Psoas muscle (tissue), 8 donors: ENCODE results near the gene CHERP. TPM values are rescaled to one million over a fixed set of nuclear protein-coding genes. Genes with fewer than 3 reads are reported as not detected.

ENCODE experiments used
- ATAC-seq, 4 donors: fragments of 200-7000 bp; cut with Tn5 transposase; one replicate each; pipeline ENCODE4 v1.9.1; 2020; ENCODE audit warnings: moderate library complexity in 3 of 4, mild to moderate bottlenecking in 2 of 4
- DNase-seq, 2 donors: peaks; one replicate each; pipeline ENCODE4 v3.0.0-alpha.2; 2020
- H3K27ac ChIP-seq: fragments of 200-600 bp; one replicate; pipeline ENCODE4 v1.8.0; 2022
- H3K27me3 ChIP-seq, 3 donors: fragments of 200-600 bp in 1 of 3; one replicate each; pipeline versions ENCODE4 v1.6.1 to v1.8.0; 2013 to 2022; ENCODE audit warnings: low read length in 2 of 3, mild to moderate bottlenecking in 2 of 3, moderate library complexity in 1 of 3; ENCODE audit not compliant: insufficient read depth in 3 of 3
- H3K36me3 ChIP-seq, 2 donors: fragments of 200-600 bp in 1 of 2; one replicate each; pipeline versions ENCODE4 v1.6.1 to v1.8.0; 2013 to 2022; ENCODE audit warnings: low read depth in 1 of 2, mild to moderate bottlenecking in 1 of 2, moderate library complexity in 1 of 2; ENCODE audit not compliant: insufficient read depth in 1 of 2
- H3K4me1 ChIP-seq: fragments of 200-600 bp; one replicate; pipeline ENCODE4 v1.8.0; 2022
- H3K4me3 ChIP-seq: fragments of 200-600 bp; one replicate; pipeline ENCODE4 v1.8.0; 2022; ENCODE audit warnings: mild to moderate bottlenecking
- H3K9me3 ChIP-seq: fragments of 200-600 bp; one replicate; pipeline ENCODE4 v1.8.0; 2022
- CTCF ChIP-seq: fragments of 200-600 bp; IDR thresholded peaks from one replicate; pipeline ENCODE4 v1.8.0; 2022; ENCODE audit warnings: antibody characterized with exemption
- whole genome bisulfite sequencing, 3 donors: extraction: QIAGEN DNeasy Blood & Tissue Kit; methylation state at CpG; one replicate each; pipeline versions ENCODE4 v1.1.6 to v1.1.7; 2013; 5-methylcytosine and 5-hydroxymethylcytosine counted together
- intact Hi-C, 2 donors: fragments of 100-400 bp; cut with DNase I; formaldehyde crosslinking; loops; one replicate each; pipeline versions ENCODE4 v1.11.0 to v1.14.2; 2022
- polyA plus RNA-seq, 3 donors: library from polyadenylated mRNA; stranded (reverse); fragments of 200-250 nt; gene quantifications; one replicate each; pipeline ENCODE4 v1.2.3, GENCODE V29; 2013
- total RNA-seq, 4 donors: library from RNA; stranded (reverse); fragmentation: NEBNext Ultra II Directional in 2 of 4; extraction: Animal tissue kit (Norgen Biotek cat#: 25700) in 2 of 4; gene quantifications; one replicate each; pipeline versions ENCODE4 v1.2.1 to v1.2.4, GENCODE V29; 2021 to 2023
- donor health status: healthy with polysubstance abuse.
- donor health status: DM: no; HTN: no; CAD: no; lungs with moderate emphysema.
- donor health status: Bipolar disorder and iron deficiency.
- donor health status: healthy.
- donor health status: DM: yes; HTN: yes; CAD: no.
- donor health status: DM: no; HTN: no; CAD: no.
- donor health status: DM: no; HTN: no; CAD: no.
- donor health status: DM: yes; HTN: yes; CAD: no.

Gene CHERP
- total and polyA plus RNA-seq, 7 donors = 17.0 to 36.2 (median 30.1) TPM

- WGBS, 3 donors = 93 to 97% (median 94%) methylated on average over 26 to 29 of the region's 29 CpGs
- DNase-seq (no peak), ATAC-seq (no peak)
- intact Hi-C loops = no loop called here
- no peak overlapping the region for H3K27ac ChIP-seq
- H3K4me3 ChIP-seq = no peak overlapping the region
- no peaks in the 10 kb centered on the region for H3K9me3 ChIP-seq
- H3K36me3 ChIP-seq = peaks cover 8 to 100% of the 10 kb centered on the region in 2 donors
- TF ChIP-seq CTCF = no peak
- H3K27me3 ChIP-seq = no peaks in the 10 kb centered on the region
- no peaks in the 10 kb centered on the region for H3K4me1 ChIP-seq
Observed at GRCh38 chr19:16525751-16526481, 16.3 kb downstream of the CHERP start.

- ATAC-seq (no peak), DNase-seq (no peak)
- Histone ChIP-seq H3K4me1 (no peaks in the 10 kb centered on the region), H3K9me3 (no peaks in the 10 kb centered on the region), H3K4me3 (no peak overlapping the region), H3K36me3 (peaks cover 8 to 100% of the 10 kb centered on the region in 2 donors), H3K27ac (no peak overlapping the region), H3K27me3 (no peaks in the 10 kb centered on the region)
- intact Hi-C loops = no loop called here
- 96 to 97% (median 96%) methylated on average over 53 to 54 of the region's 54 CpGs for WGBS, 3 donors
- TF ChIP-seq CTCF = no peak
Observed at GRCh38 chr19:16524991-16525734, 17.1 kb downstream of the CHERP start.

- ATAC-seq (no peak), DNase-seq (no peak)
- WGBS, 3 donors = 92 to 93% (median 93%) methylated on average over 24 to 25 of the region's 25 CpGs
- Histone ChIP-seq H3K27me3 (no peaks in the 10 kb centered on the region), H3K4me3 (no peak overlapping the region), H3K27ac (no peak overlapping the region), H3K36me3 (peaks cover 16 to 100% of the 10 kb centered on the region in 2 donors), H3K9me3 (no peaks in the 10 kb centered on the region), H3K4me1 (no peaks in the 10 kb centered on the region)
- intact Hi-C loops = no loop called here
- no peak for TF ChIP-seq CTCF
Observed at GRCh38 chr19:16522559-16523377, 19.5 kb downstream of the CHERP start.

- no peaks in the 10 kb centered on the region for H3K27me3 ChIP-seq
- no peak for TF ChIP-seq CTCF
- no peaks in the 10 kb centered on the region for H3K9me3 ChIP-seq
- H3K4me3 ChIP-seq = no peak overlapping the region
- peaks cover 13 to 100% of the 10 kb centered on the region in 2 donors for H3K36me3 ChIP-seq
- no peak overlapping the region for H3K27ac ChIP-seq
- DNase-seq (no peak), ATAC-seq (no peak)
- no peaks in the 10 kb centered on the region for H3K4me1 ChIP-seq
- intact Hi-C loops = no loop called here
- 91 to 92% (median 92%) methylated on average over 9 to 10 of the region's 10 CpGs for WGBS, 3 donors
Observed at GRCh38 chr19:16521715-16522289, 20.4 kb downstream of the CHERP start.
